Pulmonary artery endothelial cell (primary cell): ENCODE results near the gene FBXW10B. TPM values are rescaled to one million over a fixed set of nuclear protein-coding genes. Genes with fewer than 3 reads are reported as not detected.

Experiments used
- total RNA-seq: library from RNA; depleted of rRNA; stranded (reverse); fragments of >200 nt; gene quantifications from 2 replicates; pipeline ENCODE4 v1.2.3, GENCODE V29; 2014

The FBXW10B gene
- total RNA-seq, 1 donor from 2014 or later = 0.59 TPM

Other genes with a start within 250 kb of the FBXW10B start
- gene CDRT4, start 152.1 kb downstream of the FBXW10B start, total RNA-seq = 1.7 and 2.9 TPM in 2 replicates
- 17.7 and 20.7 TPM in 2 replicates for gene TVP23C, start 56.2 kb downstream of the FBXW10B start, total RNA-seq
- gene TRIM16, start 64.6 kb upstream of the FBXW10B start, total RNA-seq = 46.4 and 60.5 TPM in 2 replicates
- gene ZNF286A, start 80.0 kb upstream of the FBXW10B start, total RNA-seq = 28.8 and 41.7 TPM in 2 replicates
- gene TBC1D26, start 112.6 kb upstream of the FBXW10B start, total RNA-seq = not detected in 2 replicates